ENCODE data around the gene SRPK3. TPM values are rescaled to one million over a fixed set of nuclear protein-coding genes. Genes with fewer than 3 reads are reported as not detected.

SRPK3 gene
- polyA plus RNA-seq, 1 of the 3 experiments (the other 2 are of a cell fraction), result 0.74 TPM

- Histone ChIP-seq H3K27ac (ENCODE audit: low read depth in 2 of 2, low read length in 1 of 2) (no peak overlapping the region), H3K4me3 (ENCODE audit: low read depth in 2 of 2, low read length in 1 of 2) (no peak overlapping the region), H4K20me1 (ENCODE audit: insufficient read depth) (no peaks in the 10 kb centered on the region), H3F3A (replicated peaks; ENCODE audit: insufficient read depth) (no peaks in the 10 kb centered on the region), H3K9me3 (no peaks in the 10 kb centered on the region), H3K79me2 (ENCODE audit: insufficient read depth) (no peaks in the 10 kb centered on the region), H3K4me2 (no peak overlapping the region), H3K27me3 (ENCODE audit: insufficient read depth) (peaks cover 4% of the 10 kb centered on the region; the same call in 1 of the 2 replicates), H2AFZ (ENCODE audit: low read depth) (no peak overlapping the region), H3K9ac (no peak overlapping the region), H3K9me2 (no peaks in the 10 kb centered on the region), H3K4me1 (ENCODE audit: control insufficient read depth in 1 of 2, insufficient read depth in 2 of 2, low read depth in 1 of 2, low read length in 1 of 2) (no peaks in the 10 kb centered on the region), H3K36me3 (replicated peaks in 1 of 2; ENCODE audit: control insufficient read depth in 1 of 2, insufficient read depth in 2 of 2, low read length in 1 of 2) (no peaks in the 10 kb centered on the region)
- 51% methylated on average over 11 of the region's 12 CpGs for WGBS (ENCODE audit: low lambda C conversion rate)
- DNase-seq, result no peak
- ChIA-PET CTCF (no interaction called here), POLR2A (no interaction called here)
- TF ChIP-seq EZH2phosphoT487 (IDR thresholded peaks at IDR 0.05; ENCODE audit: borderline replicate concordance, low read depth), result no peak
- TF ChIP-seq MEF2A (IDR thresholded peaks at IDR 0.05; ENCODE audit: borderline replicate concordance, low read depth), result no peak
- no peak for TF ChIP-seq CHD2 (IDR thresholded peaks at IDR 0.05; ENCODE audit: low read length, partially characterized antibody)
- TF ChIP-seq RAD21 (IDR thresholded peaks at IDR 0.05; ENCODE audit: low read length), result no peak
- TF ChIP-seq CTCF (IDR thresholded peaks at IDR 0.05), result no peak
- TF ChIP-seq MXI1 (IDR thresholded peaks at IDR 0.05; ENCODE audit: low read depth, low read length), result no peak
Observed at GRCh38 chrX:153750127-153750774, 30.6 kb upstream of the SRPK3 start.

DNA sequence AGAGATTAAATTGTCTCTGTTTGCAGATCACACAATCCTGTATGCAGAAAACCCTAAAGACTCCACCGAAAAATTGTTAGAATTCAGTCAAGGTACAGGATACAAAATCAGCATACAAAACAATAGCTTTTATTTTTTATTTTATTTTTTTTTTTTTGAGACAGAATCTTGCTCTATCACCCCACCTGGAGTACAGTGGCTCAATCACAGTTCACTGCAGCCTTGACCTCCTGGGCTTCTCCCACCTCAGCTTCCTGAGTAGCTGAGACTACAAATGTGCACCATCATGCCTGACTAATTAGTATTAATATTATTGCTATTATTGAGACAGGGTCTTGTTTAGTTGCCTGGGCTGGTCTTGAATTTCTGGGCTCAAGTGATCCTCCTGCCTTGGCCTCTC, 25.7 kb upstream of the SRPK3 start:
- H3K27ac ChIP-seq (ENCODE audit: low read depth in 2 of 2, low read length in 1 of 2), result no peak overlapping the region
- 33% methylated on average over 1 of the region's 1 CpG for WGBS (ENCODE audit: low lambda C conversion rate)
- no peaks in the 10 kb centered on the region for H3F3A ChIP-seq (replicated peaks; ENCODE audit: insufficient read depth)
- no peak overlapping the region for H3K4me3 ChIP-seq (ENCODE audit: low read depth in 2 of 2, low read length in 1 of 2)
- no peak overlapping the region for H3K9ac ChIP-seq
- POLR2A ChIA-PET, result interaction anchor here (0.7 kb wide), 2 partner anchors 10 to 56 kb away, joined by 3 read pairs; no protein-coding TSS in a partner anchor
- H3K9me2 ChIP-seq, result no peaks in the 10 kb centered on the region
- no peak overlapping the region for H3K4me2 ChIP-seq
- peaks cover 0 to 7% of the 10 kb centered on the region in 2 experiments for H3K36me3 ChIP-seq (replicated peaks in 1 of 2; ENCODE audit: control insufficient read depth in 1 of 2, insufficient read depth in 2 of 2, low read length in 1 of 2)
- H4K20me1 ChIP-seq (ENCODE audit: insufficient read depth), result no peaks in the 10 kb centered on the region
- peaks cover 4% of the 10 kb centered on the region; the same call in 1 of the 2 replicates for H3K27me3 ChIP-seq (ENCODE audit: insufficient read depth)
- no peak overlapping the region for H2AFZ ChIP-seq (ENCODE audit: low read depth)
- no peaks in the 10 kb centered on the region for H3K4me1 ChIP-seq (ENCODE audit: control insufficient read depth in 1 of 2, insufficient read depth in 2 of 2, low read depth in 1 of 2, low read length in 1 of 2)
- CTCF ChIA-PET, result interaction anchor here (0.6 to 3.4 kb wide), 5 partner anchors 9 to 673 kb away, joined by 3 to 21 read pairs (median 6); partner anchors contain the start of gene PLXNB3
- H3K9me3 ChIP-seq, result 0 out of 2 replicates have a peak, but pooled peaks cover 6% of the 10 kb centered on the region
- TF ChIP-seq FOXM1 (IDR thresholded peaks at IDR 0.05; ENCODE audit: low read depth), result no peak
- TF ChIP-seq, protein P1, sequence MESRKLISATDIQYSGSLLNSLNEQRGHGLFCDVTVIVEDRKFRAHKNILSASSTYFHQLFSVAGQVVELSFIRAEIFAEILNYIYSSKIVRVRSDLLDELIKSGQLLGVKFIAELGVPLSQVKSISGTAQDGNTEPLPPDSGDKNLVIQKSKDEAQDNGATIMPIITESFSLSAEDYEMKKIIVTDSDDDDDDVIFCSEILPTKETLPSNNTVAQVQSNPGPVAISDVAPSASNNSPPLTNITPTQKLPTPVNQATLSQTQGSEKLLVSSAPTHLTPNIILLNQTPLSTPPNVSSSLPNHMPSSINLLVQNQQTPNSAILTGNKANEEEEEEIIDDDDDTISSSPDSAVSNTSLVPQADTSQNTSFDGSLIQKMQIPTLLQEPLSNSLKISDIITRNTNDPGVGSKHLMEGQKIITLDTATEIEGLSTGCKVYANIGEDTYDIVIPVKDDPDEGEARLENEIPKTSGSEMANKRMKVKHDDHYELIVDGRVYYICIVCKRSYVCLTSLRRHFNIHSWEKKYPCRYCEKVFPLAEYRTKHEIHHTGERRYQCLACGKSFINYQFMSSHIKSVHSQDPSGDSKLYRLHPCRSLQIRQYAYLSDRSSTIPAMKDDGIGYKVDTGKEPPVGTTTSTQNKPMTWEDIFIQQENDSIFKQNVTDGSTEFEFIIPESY (IDR thresholded peaks at IDR 0.05; ENCODE audit: borderline replicate concordance, low read depth), result no peak
- no peak for TF ChIP-seq EP300 (IDR thresholded peaks at IDR 0.05; ENCODE audit: borderline replicate concordance in 1 of 2, low read depth in 1 of 2, low read length in 1 of 2)
- TF ChIP-seq POLR2AphosphoS5 (IDR thresholded peaks at IDR 0.05; ENCODE audit: low read depth, low read length), result no peak
- no peak for TF ChIP-seq CHD2 (IDR thresholded peaks at IDR 0.05; ENCODE audit: low read length, partially characterized antibody)
- TF ChIP-seq RAD21 (IDR thresholded peaks at IDR 0.05; ENCODE audit: low read length), result no peak
- TF ChIP-seq, protein P2, sequence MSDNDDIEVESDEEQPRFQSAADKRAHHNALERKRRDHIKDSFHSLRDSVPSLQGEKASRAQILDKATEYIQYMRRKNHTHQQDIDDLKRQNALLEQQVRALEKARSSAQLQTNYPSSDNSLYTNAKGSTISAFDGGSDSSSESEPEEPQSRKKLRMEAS (IDR thresholded peaks at IDR 0.05; ENCODE audit: low read depth), result no peak
- TF ChIP-seq, protein P3, sequence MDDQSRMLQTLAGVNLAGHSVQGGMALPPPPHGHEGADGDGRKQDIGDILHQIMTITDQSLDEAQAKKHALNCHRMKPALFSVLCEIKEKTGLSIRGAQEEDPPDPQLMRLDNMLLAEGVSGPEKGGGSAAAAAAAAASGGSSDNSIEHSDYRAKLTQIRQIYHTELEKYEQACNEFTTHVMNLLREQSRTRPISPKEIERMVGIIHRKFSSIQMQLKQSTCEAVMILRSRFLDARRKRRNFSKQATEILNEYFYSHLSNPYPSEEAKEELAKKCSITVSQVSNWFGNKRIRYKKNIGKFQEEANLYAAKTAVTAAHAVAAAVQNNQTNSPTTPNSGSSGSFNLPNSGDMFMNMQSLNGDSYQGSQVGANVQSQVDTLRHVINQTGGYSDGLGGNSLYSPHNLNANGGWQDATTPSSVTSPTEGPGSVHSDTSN (IDR thresholded peaks at IDR 0.05), result no peak
- no peak for TF ChIP-seq RCOR1 (IDR thresholded peaks at IDR 0.05; ENCODE audit: low read length)
- no peak for TF ChIP-seq GABPA (IDR thresholded peaks at IDR 0.05; ENCODE audit: low read depth)
- no peak for DNase-seq
- no peaks in the 10 kb centered on the region for H3K79me2 ChIP-seq (ENCODE audit: insufficient read depth)
